Measurements from ENCODE around the gene LILRB2.
"Not testable (repeated sequence)": the region's sequence is repeated elsewhere in the genome, so short reads cannot be mapped to it uniquely, and the experiment has no call there.

The LILRB2 gene

DNA sequence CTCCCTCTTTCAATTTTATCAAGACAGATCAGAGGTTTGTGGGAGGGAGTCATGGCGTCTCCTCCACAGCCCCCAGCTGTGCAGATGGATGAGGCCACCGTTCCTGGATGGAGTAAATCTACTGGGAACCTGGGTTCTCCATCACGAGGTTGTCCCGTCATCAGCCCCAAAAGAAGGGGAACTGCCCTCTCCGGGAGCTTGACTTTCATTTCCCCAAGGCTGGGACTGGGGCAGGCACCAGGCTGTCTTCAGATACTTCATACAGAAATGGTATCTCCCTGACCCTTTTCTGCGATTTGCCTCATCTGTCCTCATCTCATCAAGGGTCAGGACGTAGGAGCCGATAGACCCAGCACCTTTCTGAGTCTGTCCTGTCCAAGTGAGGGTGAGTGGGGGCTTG lies 9.8 kb downstream of the LILRB2 start:
- no peak for DNase-seq

GRCh38 chr19:54268936-54269335 lies 12.0 kb downstream of the LILRB2 start:
- DNase-seq, result no peak

- peak; percentile 60 for DNase-seq
Observed at GRCh38 chr19:54266133-54266532, 14.8 kb downstream of the LILRB2 start.

DNA sequence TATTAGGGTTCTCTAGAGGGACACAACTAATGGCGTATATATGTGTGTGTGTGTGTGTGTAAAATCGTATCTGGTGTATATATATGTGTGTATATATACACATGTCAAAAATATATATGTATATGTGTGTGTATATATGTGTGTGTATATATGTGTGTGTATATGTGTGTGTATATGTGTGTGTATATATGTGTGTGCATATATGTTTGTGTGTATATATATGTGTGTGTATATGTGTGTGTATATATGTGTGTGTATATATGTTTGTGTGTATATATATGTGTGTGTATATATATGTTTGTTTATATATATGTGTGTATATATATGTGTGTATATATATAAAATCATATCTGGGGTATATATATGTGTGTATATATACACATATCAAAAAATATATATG lies 18.4 kb downstream of the LILRB2 start:
- no peak for DNase-seq

- DNase-seq, result no peak
Observed at GRCh38 chr19:54262066-54262465, 18.8 kb downstream of the LILRB2 start.

DNA sequence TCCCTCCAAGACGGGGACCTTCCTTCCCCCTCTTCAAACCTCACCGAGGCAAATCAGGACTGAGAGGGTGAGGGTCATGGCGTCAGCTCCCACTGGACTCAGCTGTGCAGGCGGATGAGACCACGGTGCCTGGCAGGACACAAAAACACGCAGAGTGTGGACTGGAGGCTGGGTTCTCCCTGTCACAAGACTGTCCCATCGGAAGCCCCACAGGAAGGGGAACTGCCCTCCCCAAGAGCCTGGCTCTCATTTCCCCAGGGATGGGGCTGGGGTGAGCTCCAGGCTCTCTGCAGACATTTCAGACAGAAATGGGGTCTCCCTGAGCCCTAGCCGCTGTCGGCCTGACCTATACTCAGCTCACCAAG lies 23.8 kb downstream of the LILRB2 start, which contains the start of gene LILRB5:
TSS of gene LILRB5 (minus strand) at position 158 of the 365 bp plus-strand sequence. CDS start at position 78, 80 bp downstream.
- DNase-seq, result no peak

DNA sequence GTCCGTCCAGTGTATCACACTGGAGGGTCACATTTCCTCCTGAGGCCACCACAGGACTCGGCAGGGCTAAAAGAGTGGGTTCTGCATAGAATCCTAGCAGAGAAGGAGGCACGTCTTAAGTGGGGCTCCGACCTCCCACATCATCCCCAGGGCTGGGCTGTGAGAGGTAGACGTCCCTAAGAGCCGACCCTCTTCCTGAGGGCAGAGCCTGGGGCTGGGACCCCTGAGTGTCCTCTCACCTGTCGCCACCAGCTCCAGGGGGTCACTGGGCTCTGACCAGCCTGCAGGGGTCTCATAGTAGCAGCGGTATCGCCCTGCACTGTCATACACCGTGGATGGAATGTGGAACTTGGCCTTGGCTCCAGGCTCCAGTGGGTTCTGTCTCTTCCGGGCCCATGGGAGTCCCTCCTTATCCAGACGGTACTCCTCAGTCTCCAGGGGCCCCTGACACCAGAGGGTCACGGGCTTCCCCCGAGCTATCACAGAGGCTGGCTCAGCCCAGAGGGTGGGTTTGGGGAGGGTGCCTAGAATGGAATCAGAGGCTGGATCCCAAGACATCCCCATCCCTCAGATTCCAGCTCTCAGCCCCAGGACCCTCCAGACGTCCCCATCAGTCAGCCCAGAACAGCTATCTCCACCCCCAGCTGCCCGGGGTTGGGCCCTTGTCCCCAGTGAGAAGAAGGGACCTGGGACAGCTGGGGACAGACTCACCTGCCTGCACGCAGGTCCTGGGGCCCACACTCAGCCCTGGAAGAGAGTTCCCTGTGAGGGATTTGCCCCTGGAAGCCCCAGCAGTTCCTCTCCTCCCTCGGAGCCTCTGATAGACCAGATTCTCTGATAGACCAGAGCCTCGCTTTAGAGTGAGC lies 24.4 kb downstream of the LILRB2 start:
- DNase-seq, result no peak

DNA sequence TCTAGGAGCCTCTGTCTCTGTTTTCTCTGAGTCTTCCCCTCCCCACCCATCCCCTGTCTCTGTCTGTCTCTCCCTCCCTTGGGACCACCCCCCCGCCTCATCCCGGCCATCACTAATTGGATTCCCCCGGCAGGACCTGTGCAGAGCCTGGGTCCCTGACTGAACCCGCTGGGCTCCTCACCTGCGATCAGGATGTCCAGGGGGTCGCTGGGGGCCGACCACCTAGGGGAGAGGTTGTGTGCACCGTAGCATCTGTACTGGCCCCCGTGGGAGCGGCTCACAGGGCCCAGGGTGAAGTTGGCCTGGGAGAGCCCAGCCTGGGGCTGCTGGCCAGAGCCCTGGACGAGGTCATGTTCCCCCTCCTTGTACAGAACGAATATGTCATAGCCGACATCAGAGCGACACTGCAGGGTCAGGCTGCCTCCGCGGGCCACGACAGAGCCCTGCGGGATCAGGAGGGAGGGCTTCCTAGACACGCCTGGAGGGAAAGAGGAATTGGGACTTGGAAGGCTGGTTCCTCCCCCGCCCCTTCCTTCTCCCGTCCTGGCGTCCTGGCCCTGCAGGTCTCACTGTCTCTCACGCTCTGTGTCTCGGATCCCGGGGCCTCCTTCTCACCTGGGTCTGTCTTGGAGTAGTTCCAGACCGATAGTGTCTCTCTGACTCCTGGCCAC lies 25.7 kb downstream of the LILRB2 start:
- no peak for DNase-seq

GRCh38 chr19:54254195-54254906 lies 26.6 kb downstream of the LILRB2 start:
- DNase-seq, result no peak

DNA sequence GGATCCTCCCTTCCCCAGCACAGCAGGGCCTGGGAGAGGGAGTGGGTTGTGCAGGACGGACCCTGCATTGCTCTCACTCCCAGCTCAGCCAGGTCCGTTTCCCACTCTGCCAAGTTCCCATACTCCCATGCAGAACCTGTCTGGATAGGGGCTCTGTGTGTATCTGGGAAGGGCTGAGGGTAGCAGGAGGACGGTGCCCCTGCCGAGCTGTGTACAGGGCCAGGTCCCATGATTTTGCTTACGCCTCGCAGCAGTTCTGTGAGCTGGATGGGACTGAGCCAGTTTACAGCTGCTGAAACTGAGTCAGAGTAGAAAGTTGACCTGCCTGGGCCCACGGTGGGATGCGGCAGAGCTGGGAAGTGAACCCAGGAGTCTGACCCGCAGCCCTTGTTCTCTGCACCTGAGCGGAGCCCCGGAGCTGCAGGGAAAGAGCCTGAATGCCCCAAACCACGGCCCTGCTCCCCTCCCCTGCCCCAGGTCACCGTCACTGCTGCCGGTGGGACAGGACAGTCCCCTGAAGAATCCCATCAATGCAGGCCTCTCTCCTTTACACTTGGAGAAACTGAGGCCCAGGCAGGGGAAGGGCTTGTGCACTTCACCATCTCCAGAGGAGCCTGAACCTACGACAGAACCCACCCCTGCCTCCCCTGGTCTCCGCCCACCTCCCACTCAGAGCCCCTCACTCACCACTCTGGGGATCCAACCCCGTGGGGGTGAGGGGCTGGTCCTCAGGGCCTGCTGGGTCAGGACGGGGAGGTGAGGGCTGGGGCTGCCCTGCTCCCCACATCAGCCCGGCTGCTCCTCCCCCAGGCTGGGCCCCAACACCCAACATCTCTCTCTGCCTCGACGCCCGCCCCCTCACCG lies 27.3 kb downstream of the LILRB2 start:
- DNase-seq, result no peak

GRCh38 chr19:54252845-54253244 lies 28.1 kb downstream of the LILRB2 start:
- no peak for DNase-seq

DNA sequence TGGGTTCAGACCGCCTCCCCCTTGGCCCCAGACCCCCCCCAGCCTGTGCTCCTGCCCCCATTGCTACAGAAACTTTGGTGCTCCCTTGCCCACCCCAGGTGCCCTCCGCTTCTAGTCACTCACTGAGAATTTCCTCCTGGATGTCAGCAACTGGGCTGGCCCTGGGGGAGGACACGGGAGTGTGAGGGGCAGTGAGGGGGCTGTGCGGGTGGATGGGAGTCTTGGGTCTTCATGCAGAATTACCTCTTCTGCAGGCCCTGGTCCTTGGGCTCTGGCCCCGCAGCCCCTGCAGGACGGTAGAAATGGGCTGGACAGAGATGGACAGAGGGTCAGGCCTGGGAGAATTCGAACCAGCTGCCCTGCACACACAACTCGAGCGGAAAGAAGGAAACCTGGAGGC lies 28.7 kb downstream of the LILRB2 start:
- DNase-seq, result no peak

DNA sequence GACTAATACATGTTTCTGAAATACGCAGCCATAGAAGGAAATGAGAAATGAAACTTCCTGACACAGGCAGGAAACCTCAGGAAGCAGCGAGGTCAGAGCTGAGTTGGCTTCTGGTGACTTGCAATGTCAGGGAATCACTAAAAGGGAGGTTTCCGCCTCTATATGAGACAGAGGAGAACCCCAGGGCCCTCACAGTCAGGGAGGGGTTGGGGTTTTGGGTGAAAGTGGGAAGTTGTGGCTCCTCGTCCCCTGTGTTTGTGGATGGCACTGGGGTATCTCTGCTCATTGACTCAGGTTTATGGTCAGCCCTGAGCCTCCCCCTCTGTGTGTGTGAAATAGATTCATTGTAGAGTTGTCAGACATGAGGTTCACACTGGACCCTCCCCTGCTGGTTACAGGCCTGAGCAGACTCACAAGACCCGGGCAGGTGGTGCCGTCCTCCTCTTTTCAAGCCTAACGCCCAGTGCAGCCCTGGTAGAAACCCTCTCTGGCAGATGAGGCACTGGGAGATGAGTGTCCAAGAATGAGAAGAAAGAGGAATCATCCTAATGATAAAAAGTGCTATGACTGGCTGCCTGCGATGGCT lies 32.8 kb downstream of the LILRB2 start:
- peak; percentile 37 for DNase-seq

DNA sequence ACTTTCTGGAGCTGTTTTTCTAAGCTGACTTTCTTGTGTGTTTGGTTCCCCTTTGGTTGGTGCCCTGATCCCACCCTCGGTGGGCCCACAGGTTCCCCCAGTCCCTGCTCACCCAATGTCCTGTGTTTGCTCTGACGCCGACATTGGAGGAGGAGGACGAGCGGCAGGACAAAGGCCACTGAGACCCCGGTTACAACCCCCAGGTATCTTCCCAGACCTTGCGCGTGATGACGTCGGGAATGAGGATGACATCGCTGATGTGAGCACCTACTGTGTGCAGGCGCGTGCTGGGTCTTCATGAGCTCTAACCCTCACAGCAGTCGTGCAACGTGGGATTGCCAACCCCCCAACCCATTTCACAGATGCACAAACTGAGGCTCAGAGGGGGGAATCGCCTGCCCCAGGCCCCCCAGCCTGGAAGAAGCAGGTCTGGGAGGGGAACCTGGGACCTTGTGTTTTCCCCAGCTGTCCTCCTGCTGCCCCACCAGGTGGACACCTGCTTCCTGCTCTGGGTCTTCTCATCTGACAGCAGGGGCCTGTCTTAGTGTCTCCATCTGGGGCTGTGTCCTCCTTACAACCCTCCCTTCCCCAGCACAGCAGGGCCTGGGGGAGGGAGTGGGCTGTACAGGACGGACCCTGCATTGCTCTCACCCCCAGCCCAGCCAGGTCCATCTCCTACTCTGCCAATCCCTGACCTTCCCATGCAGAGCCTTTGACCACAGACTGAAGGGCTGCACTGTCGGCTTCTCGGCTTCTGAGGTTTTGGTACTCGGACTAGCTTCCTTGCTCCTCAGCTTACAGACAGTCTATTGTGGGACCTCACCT lies 33.6 kb downstream of the LILRB2 start:
- DNase-seq, result no peak

- no peak for DNase-seq
Observed at GRCh38 chr19:54245936-54246335, 35.0 kb downstream of the LILRB2 start.

- not testable (repeated sequence) for DNase-seq
Observed at GRCh38 chr19:54243809-54244208, 37.1 kb downstream of the LILRB2 start.

DNA sequence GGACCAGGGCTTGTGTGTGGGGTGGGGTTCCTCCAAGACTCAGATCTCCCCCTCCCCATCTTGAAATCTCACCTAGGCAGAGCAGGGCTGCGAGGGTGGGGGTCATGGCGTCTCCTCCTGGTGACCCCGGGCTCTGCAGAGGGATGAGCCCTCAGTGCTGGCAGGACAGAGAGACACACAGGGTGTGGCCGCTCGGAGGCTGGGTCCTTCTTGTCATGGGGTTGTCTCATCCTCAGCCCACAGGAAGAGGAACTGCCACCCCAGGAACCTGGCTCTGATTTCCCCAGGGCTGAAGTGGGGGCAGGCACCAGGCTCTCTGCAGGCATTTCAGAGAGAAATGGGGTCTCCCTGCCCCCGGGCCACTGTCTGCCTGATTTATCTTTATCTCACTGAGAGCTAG lies 38.3 kb downstream of the LILRB2 start, which contains the start of gene LILRA6:
TSS of gene LILRA6 (minus strand) at position 145 of the 400 bp plus-strand sequence.
- peak; percentile 4 for DNase-seq

GRCh38 chr19:54242234-54242633 lies 38.7 kb downstream of the LILRB2 start:
- DNase-seq, result not testable (repeated sequence)

- DNase-seq, result not testable (repeated sequence)
Observed at GRCh38 chr19:54240372-54241336, 40.3 kb downstream of the LILRB2 start.

All from CD4-positive, alpha-beta T cell treated with Interleukin-17A for 1 hour (primary cell).